Brain microvascular endothelial cell (primary cell): ENCODE measurements around the gene MXI1.

Experiments
- DNase-seq: peaks from one replicate; pipeline ENCODE4 v3.0.0-alpha.2; 2020
- H3K27ac ChIP-seq: fragments of 250-450 bp; sonication (Bioruptor Pico); 2 replicates; pipeline ENCODE4 v1.5.1; 2020; ENCODE audit warnings: mild to moderate bottlenecking, moderate library complexity
- H3K27me3 ChIP-seq: fragments of 250-450 bp; sonication (Bioruptor Pico); replicated peaks from 2 replicates; pipeline ENCODE4 v1.5.1; 2020; ENCODE audit warnings: mild to moderate bottlenecking
- H3K36me3 ChIP-seq: fragments of 250-450 bp; sonication (Bioruptor Pico); replicated peaks from 2 replicates; pipeline ENCODE4 v1.5.1; 2020; ENCODE audit warnings: mild to moderate bottlenecking
- H3K4me3 ChIP-seq: 2 replicates; pipeline ENCODE4 v1.5.1; 2011; ENCODE audit warnings: low read depth, mild to moderate bottlenecking, control low read depth, low read length, moderate library complexity
- CTCF ChIP-seq: IDR thresholded peaks from 2 replicates; pipeline ENCODE4 v1.5.1; 2011; ENCODE audit warnings: low read depth, mild to moderate bottlenecking, moderate library complexity, low read length, control low read depth, inconsistent platforms; ENCODE audit errors: missing control alignments
- in situ Hi-C: cut with HindIII; loops from 2 replicates; pipeline ENCODE4 v1.10.0; 2017; ENCODE audit warnings: low sequenced_read_pairs, low pct_ligation_motif_present

The MXI1 gene

GRCh38 chr10:110210674-110211464, 3.5 kb downstream of the MXI1 start:
- in situ Hi-C loops, result no loop called here
- TF ChIP-seq CTCF, result no peak
- Histone ChIP-seq H3K27ac (peak overlapping the region; percentile 42), H3K36me3 (no peaks in the 10 kb centered on the region), H3K27me3 (no peaks in the 10 kb centered on the region), H3K4me3 (peak overlapping the region; percentile 72)
- peak; percentile 97 for DNase-seq

- Histone ChIP-seq H3K36me3 (no peaks in the 10 kb centered on the region), H3K27ac (no peak overlapping the region), H3K4me3 (peak overlapping the region; percentile 55), H3K27me3 (no peaks in the 10 kb centered on the region)
- in situ Hi-C loops, result no loop called here
- DNase-seq, result no peak
- no peak for TF ChIP-seq CTCF
Measured at GRCh38 chr10:110211465-110211843, 4.0 kb downstream of the MXI1 start.

GRCh38 chr10:110212119-110213006, 5.0 kb downstream of the MXI1 start:
- no peak for DNase-seq
- TF ChIP-seq CTCF, result no peak
- H3K27ac ChIP-seq, result no peak overlapping the region
- in situ Hi-C loops, result no loop called here
- no peaks in the 10 kb centered on the region for H3K36me3 ChIP-seq
- no peak overlapping the region for H3K4me3 ChIP-seq
- no peaks in the 10 kb centered on the region for H3K27me3 ChIP-seq

GRCh38 chr10:110214371-110214826, 7.0 kb downstream of the MXI1 start:
- TF ChIP-seq CTCF, result no peak
- H3K4me3 ChIP-seq, result no peak overlapping the region
- no peaks in the 10 kb centered on the region for H3K36me3 ChIP-seq
- in situ Hi-C loops, result no loop called here
- no peaks in the 10 kb centered on the region for H3K27me3 ChIP-seq
- no peak for DNase-seq
- no peak overlapping the region for H3K27ac ChIP-seq

GRCh38 chr10:110215286-110216170, 8.1 kb downstream of the MXI1 start:
- Histone ChIP-seq H3K27ac (no peak overlapping the region), H3K27me3 (no peaks in the 10 kb centered on the region), H3K36me3 (no peaks in the 10 kb centered on the region), H3K4me3 (no peak overlapping the region)
- no peak for DNase-seq
- in situ Hi-C loops, result no loop called here
- TF ChIP-seq CTCF, result no peak
